MV-4-11 (cell line): ENCODE measurements around the gene ITGB6.
A peak's percentile ranks its signal among the peaks of the same experiment; 100 is the strongest.
"Not testable (repeated sequence)": the region's sequence is repeated elsewhere in the genome, so short reads cannot be mapped to it uniquely, and the experiment has no call there.

Source experiments
- DNase-seq: peaks from one replicate; lab custom pipeline; 2025; lab: John Stamatoyannopoulos, UW

Gene ITGB6

GRCh38 chr2:160139991-160140390 is 60.1 kb downstream of the ITGB6 start:
- no peak for DNase-seq

- no peak for DNase-seq
Observed at GRCh38 chr2:160139350-160139749, 60.7 kb downstream of the ITGB6 start.

GRCh38 chr2:160138406-160138805 is 61.7 kb downstream of the ITGB6 start:
- DNase-seq = no peak

GRCh38 chr2:160137464-160137863 is 62.6 kb downstream of the ITGB6 start:
- no peak for DNase-seq

- DNase-seq = no peak
Observed at GRCh38 chr2:160132761-160133160, 67.3 kb downstream of the ITGB6 start.

- DNase-seq = no peak
Observed at GRCh38 chr2:160126756-160127155, 73.3 kb downstream of the ITGB6 start.

- no peak for DNase-seq
Observed at GRCh38 chr2:160126315-160126714, 73.8 kb downstream of the ITGB6 start.

- DNase-seq = no peak
Observed at GRCh38 chr2:160125828-160126227, 74.2 kb downstream of the ITGB6 start.

GRCh38 chr2:160125366-160125765 is 74.7 kb downstream of the ITGB6 start:
- DNase-seq = no peak

- DNase-seq = no peak
Observed at GRCh38 chr2:160124571-160124970, 75.5 kb downstream of the ITGB6 start.

- not testable (repeated sequence) for DNase-seq
Observed at GRCh38 chr2:160114721-160115120, 85.4 kb downstream of the ITGB6 start.

- DNase-seq = no peak
Observed at GRCh38 chr2:160114020-160114419, 86.1 kb downstream of the ITGB6 start.

GRCh38 chr2:160111951-160112798 is 87.9 kb downstream of the ITGB6 start:
- no peak for DNase-seq

- DNase-seq = no peak
Observed at GRCh38 chr2:160110674-160111239, 89.3 kb downstream of the ITGB6 start.

- DNase-seq = peak; percentile 59
Observed at GRCh38 chr2:160109939-160110673, 90.0 kb downstream of the ITGB6 start.

GRCh38 chr2:160109243-160109642 is 90.8 kb downstream of the ITGB6 start:
- DNase-seq = no peak

- no peak for DNase-seq
Observed at GRCh38 chr2:160108646-160109045, 91.4 kb downstream of the ITGB6 start.

GRCh38 chr2:160105366-160105765 is 94.7 kb downstream of the ITGB6 start:
- DNase-seq = no peak

GRCh38 chr2:160104115-160104514 is 96.0 kb downstream of the ITGB6 start:
- no peak for DNase-seq

GRCh38 chr2:160097326-160097725 is 102.7 kb downstream of the ITGB6 start:
- DNase-seq = no peak

GRCh38 chr2:160096409-160096808 is 103.7 kb downstream of the ITGB6 start:
- DNase-seq = peak; percentile 95

- no peak for DNase-seq
Observed at GRCh38 chr2:160092445-160092844, 107.6 kb downstream of the ITGB6 start.

- DNase-seq = no peak
Observed at GRCh38 chr2:160091381-160091780, 108.7 kb downstream of the ITGB6 start.
